GF-D8 (cell line): ENCODE results near the gene MIA3.
"Not testable (repeated sequence)": the region's sequence is repeated elsewhere in the genome, so short reads cannot be mapped to it uniquely, and the experiment has no call there.

Experiments
- DNase-seq: peaks from one replicate; lab custom pipeline; 2025; lab: John Stamatoyannopoulos, UW

Gene MIA3, protein sequence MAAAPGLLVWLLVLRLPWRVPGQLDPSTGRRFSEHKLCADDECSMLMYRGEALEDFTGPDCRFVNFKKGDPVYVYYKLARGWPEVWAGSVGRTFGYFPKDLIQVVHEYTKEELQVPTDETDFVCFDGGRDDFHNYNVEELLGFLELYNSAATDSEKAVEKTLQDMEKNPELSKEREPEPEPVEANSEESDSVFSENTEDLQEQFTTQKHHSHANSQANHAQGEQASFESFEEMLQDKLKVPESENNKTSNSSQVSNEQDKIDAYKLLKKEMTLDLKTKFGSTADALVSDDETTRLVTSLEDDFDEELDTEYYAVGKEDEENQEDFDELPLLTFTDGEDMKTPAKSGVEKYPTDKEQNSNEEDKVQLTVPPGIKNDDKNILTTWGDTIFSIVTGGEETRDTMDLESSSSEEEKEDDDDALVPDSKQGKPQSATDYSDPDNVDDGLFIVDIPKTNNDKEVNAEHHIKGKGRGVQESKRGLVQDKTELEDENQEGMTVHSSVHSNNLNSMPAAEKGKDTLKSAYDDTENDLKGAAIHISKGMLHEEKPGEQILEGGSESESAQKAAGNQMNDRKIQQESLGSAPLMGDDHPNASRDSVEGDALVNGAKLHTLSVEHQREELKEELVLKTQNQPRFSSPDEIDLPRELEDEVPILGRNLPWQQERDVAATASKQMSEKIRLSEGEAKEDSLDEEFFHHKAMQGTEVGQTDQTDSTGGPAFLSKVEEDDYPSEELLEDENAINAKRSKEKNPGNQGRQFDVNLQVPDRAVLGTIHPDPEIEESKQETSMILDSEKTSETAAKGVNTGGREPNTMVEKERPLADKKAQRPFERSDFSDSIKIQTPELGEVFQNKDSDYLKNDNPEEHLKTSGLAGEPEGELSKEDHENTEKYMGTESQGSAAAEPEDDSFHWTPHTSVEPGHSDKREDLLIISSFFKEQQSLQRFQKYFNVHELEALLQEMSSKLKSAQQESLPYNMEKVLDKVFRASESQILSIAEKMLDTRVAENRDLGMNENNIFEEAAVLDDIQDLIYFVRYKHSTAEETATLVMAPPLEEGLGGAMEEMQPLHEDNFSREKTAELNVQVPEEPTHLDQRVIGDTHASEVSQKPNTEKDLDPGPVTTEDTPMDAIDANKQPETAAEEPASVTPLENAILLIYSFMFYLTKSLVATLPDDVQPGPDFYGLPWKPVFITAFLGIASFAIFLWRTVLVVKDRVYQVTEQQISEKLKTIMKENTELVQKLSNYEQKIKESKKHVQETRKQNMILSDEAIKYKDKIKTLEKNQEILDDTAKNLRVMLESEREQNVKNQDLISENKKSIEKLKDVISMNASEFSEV (N-terminal part only)

DNA sequence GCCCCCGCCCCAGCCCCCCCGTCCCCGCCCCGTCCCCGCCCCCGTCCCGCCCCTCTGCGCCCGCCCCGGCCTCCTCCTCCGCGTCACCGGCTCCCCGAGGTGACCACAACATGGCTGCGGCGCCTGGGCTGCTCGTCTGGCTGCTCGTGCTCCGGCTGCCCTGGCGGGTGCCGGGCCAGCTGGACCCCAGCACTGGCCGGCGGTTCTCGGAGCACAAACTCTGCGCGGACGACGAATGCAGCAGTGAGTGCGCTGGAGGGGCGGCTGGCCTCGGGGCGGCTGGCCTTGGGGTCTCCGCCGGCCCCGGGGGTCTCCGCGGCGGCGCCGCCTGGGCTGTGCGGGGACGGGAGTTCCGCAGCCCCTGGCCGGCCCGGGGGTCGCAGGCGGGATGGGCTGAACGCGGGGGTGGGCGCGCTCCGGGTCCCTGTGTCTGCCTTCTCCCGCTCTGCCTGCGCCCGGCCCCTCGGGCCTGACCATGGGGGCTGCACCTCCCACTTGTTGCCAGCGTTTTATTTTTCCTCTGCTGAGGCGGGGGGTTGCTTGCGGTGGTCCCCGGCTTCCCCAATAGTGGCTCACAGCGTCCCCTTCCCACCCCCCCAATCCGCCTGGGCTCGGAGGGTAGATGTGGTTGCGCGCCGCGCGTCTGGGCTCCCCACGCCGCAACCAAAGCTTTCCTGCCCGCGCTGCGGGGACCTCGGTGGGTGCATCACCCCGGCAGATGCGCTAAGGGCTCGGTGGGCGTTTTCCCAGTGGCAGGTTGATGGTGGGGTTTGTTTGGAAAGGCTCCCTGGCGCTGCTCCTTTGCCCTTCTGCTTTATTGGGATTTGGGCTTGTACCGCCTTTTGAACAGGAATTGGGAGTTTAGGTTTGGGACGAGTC is at the start of gene MIA3:
TSS of gene MIA3 (plus strand) at position 97 of the 879 bp plus-strand sequence. CDS start at position 111, 14 bp downstream.
- no peak for DNase-seq

DNA sequence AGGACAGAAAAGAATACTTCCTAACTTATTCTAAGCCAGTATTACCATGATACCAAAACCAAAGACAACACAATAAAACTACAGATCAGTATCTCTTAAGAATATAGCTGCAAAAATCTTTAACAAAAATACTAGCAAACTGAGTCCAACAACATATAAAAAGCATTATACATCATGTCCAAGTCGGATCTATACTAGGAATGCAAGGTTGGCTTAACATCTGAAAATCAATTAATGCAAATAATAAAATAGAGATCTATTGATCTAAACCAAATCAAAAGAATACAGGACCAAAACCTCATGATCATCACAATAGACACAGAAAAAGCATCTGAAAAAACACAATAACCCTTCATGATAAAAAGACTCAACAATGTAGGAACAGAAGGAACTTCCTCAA is 47.1 kb upstream of the MIA3 start:
- no peak for DNase-seq

DNA sequence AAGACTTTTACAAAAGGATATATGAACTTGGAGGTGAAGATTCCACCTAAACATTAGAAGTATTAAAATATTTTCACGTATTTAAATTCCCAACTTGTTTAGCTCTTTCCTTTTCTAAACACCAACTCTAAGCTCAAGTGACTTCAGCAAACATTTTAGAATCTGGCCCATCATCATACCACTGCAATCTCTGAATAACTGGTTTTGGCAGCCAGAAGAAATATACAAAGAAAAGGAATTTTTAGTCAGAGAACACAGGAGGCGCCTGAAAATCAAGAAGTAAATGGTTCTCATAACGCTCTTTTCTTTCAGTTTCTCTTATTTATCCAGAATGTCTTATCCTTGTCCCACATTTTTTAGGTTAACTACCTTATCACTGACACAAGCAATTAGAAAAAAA is 38.6 kb upstream of the MIA3 start:
- DNase-seq, result no peak

DNA sequence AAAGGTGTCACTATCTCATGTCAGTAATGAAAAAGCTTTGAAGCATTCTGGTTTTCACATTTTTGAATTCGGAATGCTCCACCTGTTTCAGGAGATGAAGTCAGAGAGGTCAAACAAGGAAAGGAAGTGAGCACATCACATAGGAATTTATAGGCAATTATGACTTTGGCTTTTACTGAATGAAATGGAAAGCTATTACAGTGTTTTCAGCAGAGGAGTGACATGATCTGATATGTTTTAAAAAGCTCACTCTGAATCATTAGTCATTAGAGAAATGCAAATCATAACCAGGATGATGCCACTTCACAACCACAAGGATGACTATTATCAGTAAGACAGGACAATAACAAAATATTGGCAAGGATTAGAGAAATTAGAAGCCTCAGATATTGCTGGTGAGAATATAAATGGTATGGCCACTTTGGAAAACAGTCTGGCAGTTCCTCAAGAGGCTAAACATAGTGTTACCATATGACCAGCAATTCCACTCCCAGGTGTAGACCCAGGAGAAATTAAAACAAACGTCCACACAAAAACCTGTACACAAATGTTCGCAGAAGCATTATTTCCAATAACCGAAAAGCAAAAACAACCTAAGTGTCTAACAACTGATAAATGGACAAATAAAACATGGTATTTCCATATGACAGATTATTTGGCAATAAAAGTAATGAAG is 35.7 kb upstream of the MIA3 start:
- no peak for DNase-seq

DNA sequence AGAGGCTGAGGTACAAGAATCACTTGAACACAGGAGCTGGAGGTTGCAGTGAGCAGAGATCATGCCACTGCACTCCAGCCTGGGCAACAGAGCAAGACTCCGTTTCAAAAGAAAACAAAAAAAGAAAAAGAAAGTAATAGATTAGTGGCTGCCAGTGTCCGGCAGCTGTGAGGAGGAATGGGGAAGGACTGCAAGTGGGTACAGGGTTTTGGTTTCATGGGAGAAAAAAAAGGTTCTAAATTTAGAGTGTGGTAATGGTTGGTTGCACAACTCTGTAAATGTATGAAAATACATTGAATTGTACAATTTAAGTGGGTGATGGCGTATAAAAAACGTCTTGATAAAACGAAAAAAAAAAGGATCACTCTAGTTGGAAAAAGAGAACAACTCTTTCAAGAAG is 34.8 kb upstream of the MIA3 start:
- DNase-seq, result no peak

DNA sequence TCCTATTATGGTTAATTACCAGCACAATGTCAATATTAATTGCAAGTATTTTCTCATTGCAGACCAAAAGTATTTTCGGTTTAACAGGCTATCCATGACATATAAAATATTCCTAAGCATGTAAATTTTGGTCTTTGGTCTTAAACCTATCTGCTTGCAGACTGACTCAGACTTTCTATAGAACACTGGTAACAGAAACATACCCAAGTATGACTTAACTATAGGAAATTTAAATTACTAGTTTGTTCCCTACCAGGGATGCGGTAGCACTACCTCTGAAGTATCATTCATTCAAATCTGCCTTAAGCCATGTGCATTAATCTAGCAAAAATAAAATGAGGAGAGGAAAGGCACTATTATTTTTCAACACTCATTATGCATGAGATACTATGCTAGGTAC is 31.1 kb upstream of the MIA3 start:
- no peak for DNase-seq

DNA sequence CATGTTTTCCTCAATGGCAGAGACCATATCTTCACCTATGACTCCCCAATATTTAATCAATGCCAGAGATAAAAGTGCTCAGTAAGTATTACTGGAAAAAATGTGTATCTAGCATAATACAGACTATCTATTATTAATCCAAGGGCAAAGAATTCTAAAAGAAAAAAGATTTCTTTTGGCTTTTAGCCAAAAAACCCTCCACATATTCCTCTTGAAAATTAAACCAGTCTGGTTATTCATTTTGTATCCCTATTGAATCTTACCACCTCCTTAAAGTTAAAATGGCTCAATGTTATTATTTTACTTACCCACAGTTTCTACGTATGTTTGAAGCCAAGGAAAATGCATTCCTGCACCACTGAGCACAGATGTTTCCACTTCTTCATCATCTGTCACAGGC is 29.8 kb upstream of the MIA3 start:
- no peak for DNase-seq

DNA sequence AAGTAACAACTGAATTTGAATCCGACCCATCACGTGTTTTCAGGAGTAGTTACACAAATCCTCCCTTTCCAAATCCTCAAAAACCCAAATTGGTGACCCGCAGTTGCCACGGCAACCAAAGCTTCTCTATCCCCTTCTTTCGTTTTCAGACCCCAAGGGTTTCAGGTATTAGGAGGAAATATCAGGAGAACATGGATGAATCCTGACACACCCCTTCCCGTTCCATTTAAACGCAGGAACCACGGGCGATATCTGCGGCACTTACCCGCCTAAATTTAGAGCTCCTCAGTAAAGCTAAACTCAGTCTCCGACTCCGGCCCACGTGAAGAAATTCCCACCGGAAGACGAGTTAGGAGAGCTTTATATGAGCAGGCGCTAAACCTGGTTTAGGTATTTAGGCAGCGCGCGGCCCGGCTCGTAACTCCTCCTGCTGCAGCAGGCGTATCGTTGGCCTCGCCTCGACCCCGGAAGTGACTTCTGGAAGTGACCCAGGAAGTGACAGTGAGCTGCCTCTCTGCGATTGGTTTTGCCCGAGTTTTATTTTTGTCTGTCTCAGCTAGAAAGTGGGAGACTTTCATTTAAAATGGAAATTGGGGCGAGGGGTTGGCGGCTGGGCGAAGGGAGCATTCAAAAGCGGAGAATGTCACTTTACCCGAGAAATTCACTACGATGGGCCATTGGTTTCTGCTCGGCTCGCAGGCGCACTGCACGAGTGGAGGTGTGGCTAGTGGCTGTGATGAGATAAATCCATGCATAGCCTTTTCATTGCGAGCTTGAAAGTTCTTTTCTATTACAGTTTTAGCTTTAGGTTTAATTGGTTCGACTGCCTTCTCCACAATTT is 28.2 kb upstream of the MIA3 start, which contains the start of gene TAF1A:
TSS of gene TAF1A (minus strand) at position 472 of the 841 bp plus-strand sequence.
- peak; percentile 58 for DNase-seq

DNA sequence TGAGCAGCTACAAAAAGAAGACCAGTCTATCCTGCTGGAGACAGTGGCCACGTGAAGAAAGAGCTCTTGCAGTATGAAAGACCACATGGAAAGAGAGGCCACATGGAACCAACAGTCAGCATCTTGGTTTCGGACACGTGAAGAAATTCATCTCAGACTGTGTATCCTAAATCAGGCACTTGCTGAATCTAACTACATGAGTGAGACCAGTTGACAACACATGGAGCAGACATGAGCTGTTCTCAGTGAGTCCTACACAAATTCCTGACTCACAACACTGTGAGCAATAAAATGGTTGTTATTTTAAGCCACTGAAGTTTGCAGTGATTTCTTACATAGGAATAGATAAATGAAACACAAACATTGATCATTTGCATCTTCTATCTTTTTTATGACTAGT is 25.7 kb upstream of the MIA3 start:
- no peak for DNase-seq

DNA sequence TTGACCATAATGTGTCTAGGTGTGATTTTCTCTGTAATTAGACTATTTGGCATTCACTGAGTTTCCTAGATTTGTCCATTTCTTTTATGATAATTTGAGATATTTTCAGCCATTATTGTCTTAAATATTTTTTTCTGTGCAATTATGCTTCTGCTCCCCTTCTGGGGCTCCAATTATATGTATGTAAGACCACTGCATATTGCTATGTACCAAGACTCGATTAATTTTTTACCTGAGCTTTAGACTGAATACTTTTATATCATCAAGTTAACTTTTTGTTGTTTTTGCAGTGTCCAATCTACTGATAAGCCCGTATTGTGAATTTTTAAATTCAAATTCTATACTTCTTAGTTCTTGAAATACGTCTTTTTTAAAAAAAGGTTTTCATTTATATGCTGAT is 23.1 kb upstream of the MIA3 start:
- DNase-seq, result no peak

DNA sequence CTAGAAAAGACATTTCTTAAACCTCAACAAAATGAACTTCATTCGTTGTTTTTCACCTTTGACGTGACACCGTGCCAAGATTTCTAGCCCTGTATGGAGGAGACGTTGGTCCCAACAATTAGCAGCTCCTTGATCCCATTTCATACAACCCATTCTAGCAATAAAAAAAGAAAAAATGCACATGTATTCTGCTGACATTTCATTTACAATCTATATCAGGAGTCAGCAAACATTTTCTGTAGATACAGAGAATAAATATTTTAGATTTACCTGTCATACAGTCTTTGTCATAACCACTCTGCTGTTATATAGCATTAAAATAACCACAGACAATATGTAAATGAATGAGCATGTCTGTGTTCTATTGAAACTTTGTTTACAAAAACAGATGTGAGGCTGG is 21.2 kb upstream of the MIA3 start:
- no peak for DNase-seq

DNA sequence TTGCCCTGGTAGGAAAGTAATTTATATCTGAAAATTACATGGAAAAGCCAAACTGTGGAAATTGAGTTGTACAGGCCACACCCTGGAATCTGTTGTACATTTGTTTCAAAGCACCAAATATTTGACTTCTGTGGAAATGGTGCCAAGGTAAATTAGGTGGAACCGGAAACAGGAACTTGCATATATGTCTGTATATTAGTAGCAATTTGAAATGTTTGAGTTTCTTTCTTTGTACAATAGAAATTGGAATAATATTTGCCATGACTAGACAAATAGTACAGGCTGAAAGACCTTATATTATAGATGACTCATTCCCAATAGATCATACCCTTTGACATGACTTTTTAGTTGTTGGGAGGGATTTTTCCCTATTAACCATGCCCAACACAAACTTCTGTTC is 17.6 kb upstream of the MIA3 start:
- no peak for DNase-seq

DNA sequence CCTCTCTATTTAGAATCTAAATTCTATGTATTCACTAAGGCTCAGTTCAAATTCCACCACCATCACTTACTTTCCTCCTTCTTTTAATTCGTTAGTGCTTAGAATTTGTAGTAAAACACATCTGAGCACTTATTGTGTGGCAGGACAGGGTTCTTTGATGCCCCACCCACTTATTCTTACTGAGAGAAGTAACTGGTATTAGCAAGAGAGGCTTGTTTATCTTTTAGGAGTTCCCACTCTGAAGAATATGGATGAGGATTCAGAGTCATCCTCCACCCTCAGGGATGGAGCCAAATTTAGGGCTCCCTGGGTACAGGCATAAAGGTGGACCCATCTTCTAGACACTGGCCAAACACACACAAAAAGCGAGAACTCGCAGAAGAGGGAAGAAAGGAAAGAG is 16.6 kb upstream of the MIA3 start:
- DNase-seq, result no peak

DNA sequence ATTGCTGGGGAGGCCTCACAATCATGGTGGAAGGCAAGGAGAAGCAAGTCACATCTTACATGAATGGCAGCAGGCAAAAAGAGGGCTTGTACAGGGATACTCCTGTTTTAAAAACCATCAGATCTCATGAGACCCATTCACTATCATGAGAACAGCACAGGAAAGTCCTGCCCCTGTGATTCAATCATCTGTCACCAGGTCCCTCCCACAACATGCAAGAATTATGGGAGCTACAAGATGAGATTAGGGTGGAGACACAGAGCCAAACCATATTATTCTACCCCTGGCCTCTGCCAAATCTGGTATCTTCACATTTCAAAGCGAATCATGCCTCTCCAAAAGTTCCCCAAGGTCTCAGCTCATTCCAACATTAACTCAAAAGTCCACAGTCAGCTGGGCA is 11.1 kb upstream of the MIA3 start:
- DNase-seq, result no peak

DNA sequence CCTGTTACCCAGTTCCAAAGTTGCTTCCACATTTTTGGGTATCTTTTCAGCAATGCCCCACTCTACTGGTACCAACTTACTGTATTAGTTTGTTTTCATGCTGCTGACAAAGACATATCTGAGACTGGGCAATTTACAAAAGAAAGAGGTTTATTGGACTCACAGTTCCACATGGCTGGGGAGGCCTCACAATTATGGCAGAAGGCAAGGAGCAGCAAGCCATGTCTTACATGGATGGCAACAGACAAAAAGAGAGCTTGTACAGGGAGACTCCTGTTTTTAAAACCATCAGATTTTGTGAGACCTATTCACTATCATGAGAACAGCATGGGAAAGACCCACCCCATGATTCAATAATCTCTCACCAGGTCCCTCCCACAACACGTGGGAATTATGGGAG is 8.8 kb upstream of the MIA3 start:
- DNase-seq, result not testable (repeated sequence)

DNA sequence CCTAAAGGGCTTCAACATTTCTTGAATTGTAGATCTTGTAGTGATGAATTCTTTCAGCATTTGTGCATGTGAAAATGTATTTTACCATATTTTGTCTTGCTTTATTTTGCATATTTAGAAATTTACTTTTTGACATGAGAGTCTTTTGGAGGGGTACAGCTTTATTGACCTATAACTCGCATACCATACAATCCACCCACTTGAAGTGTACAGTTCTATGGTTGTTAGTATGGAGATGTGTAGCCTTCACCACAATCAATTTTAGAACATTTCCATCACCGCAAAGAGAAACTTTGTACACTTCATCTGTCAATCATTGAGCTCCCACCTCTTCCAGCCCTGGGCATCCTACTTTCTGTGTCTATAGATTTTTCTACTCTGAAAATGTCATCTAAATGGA is 7.2 kb upstream of the MIA3 start:
- DNase-seq, result no peak

DNA sequence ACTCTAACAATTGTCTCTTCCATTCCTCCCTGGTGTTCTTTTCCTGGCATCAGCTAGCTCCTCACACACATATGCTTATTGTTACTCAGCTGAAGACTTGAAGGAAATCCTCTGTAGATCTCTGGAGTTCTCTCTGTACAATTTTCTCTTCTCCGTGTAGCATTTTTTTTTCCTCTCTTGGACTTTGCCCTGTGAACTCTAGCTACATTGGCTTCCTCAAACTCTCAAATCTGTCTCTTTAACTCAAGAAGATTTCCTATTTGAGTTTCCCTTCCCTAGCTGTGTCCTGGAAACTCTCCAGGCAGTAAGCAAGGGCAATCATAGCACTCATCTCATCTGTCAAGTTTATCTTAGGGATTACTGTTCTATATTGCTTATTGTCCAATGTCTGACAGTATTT is 4.3 kb upstream of the MIA3 start:
- DNase-seq, result no peak

DNA sequence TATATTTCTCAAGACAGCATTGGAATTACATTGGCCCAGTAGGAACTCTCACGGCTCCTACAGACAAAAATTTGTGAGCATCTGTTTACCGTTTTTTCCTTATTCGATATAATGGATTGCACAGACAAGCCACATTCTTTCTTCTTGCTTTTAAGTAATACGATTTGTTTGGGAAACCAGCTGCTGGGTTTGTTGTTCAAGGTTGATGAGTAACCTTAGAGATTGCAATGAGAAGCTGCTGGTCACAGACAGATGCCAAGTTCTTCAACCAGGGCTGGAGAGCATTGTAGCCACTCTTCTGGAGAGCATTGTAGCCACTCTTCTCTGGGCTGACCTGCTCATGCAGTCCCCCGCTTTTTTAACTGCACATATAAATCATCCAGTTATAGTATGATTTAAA is 1.4 kb upstream of the MIA3 start:
- no peak for DNase-seq

DNA sequence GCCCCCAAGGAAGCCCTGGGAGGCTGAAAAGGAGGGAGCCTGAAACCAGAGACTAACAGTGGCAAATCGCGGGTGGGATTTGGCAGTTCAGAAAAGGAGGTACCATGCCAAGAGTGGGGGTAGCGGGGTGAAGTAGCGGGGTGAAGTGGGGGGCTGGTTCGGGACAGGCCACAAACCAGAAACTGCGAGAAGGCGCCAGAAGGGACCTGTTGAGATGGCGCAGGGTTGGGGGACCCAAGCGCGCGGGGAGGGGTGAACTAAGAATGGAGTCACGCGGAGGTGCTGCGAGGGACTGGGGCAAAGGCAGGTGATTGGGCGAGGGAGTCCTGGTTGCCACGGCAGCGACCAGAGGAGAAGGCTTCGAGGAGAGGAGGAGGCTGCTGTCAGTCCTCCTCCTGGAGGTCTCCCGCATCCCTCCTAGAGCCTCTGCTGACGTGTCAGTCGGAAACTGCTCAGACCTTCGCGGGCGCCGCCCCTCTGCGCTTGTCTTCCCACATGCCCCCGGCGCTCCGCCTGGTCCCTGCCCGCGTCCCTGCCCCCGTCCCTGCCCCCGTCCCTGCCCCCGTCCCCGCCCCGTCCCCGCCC is 438 bp upstream of the MIA3 start:
- DNase-seq, result peak; percentile 17
